GM23338 (cell line): Measurements from ENCODE around the gene SPCS2.

ENCODE experiments used
- CTCF ChIP-seq, 2 experiments: fragments of 200-600 bp in 1 of 2; sonication (generic) in 1 of 2; conservative IDR thresholded peaks; 2 replicates each; pipeline versions ENCODE4 v1.5.1 to v1.6.1; 2016 to 2017; ENCODE audit warnings: antibody characterized with exemption in 2 of 2, low read depth in 2 of 2, mild to moderate bottlenecking in 2 of 2, moderate library complexity in 1 of 2
- ZNF331 ChIP-seq: fragments of 250-450 bp; sonication (Bioruptor Pico); IDR thresholded peaks from 2 replicates; pipeline ENCODE4 v1.5.0; 2020; ENCODE audit warnings: low read depth, mild to moderate bottlenecking, moderate library complexity

- TF ChIP-seq CTCF (conservative IDR thresholded peaks at IDR 0.05; ENCODE audit: low read depth in 2 of 2) (no peak), ZNF331 (CRISPR knock-in tag) (no peak)
These were observed 32.8 kb downstream of the SPCS2 start for GRCh38 chr11:74981888-74982287.
